AG10803 (cell line): ENCODE results near the gene SPTBN5.

Source experiments
- DNase-seq: peaks from one replicate; pipeline ENCODE4 v3.0.0; 2010; ENCODE audit warnings: low read depth
- H3K4me3 ChIP-seq: 2 replicates; pipeline ENCODE4 v1.5.1; 2011; ENCODE audit warnings: mild to moderate bottlenecking, low read length, control low read depth
- CTCF ChIP-seq: conservative IDR thresholded peaks from 2 replicates; pipeline ENCODE4 v1.5.1; 2011; ENCODE audit warnings: mild to moderate bottlenecking, low read length, control low read depth, inconsistent platforms

SPTBN5 gene

GRCh38 chr15:41927536-41927935, 33.7 kb upstream of the SPTBN5 start:
- H3K4me3 ChIP-seq, result no peak overlapping the region
- no peak for TF ChIP-seq CTCF
- DNase-seq, result no peak

- DNase-seq, result peak; percentile 51
- 0 out of 2 replicates have a peak, but pooled peaks have one; percentile 5 for TF ChIP-seq CTCF
- no peak overlapping the region for H3K4me3 ChIP-seq
Measured at GRCh38 chr15:41926185-41927056, 32.6 kb upstream of the SPTBN5 start.

GRCh38 chr15:41925086-41925608, 31.3 kb upstream of the SPTBN5 start:
- TF ChIP-seq CTCF, result no peak
- no peak for DNase-seq
- H3K4me3 ChIP-seq, result no peak overlapping the region

- DNase-seq, result no peak
- TF ChIP-seq CTCF, result no peak
- no peak overlapping the region for H3K4me3 ChIP-seq
Measured at GRCh38 chr15:41923401-41923997, 29.6 kb upstream of the SPTBN5 start.

- no peak overlapping the region for H3K4me3 ChIP-seq
- DNase-seq, result no peak
- TF ChIP-seq CTCF, result no peak
Measured at GRCh38 chr15:41922353-41922752, 28.5 kb upstream of the SPTBN5 start.

- no peak for DNase-seq
- no peak overlapping the region for H3K4me3 ChIP-seq
- no peak for TF ChIP-seq CTCF
Measured at GRCh38 chr15:41921639-41922038, 27.8 kb upstream of the SPTBN5 start.

GRCh38 chr15:41921167-41921566, 27.3 kb upstream of the SPTBN5 start:
- TF ChIP-seq CTCF, result no peak
- DNase-seq, result no peak

More at GRCh38 chr15:41921167-41921566, 27.3 kb upstream of the SPTBN5 start:
- no peak overlapping the region for H3K4me3 ChIP-seq
